GM12875 (cell line): ENCODE measurements around the gene TP53I11.

Experiments
- H3K4me3 ChIP-seq: one replicate; pipeline ENCODE4 v1.5.1; 2011; ENCODE audit warnings: low read depth, low read length, control low read depth
- CTCF ChIP-seq: IDR thresholded peaks from 2 replicates; pipeline ENCODE4 v1.5.1; 2011; ENCODE audit warnings: low read depth, mild to moderate bottlenecking, control low read depth, inconsistent platforms, low read length, moderate library complexity, borderline replicate concordance; ENCODE audit not compliant: insufficient read depth

TP53I11 gene

GRCh38 chr11:44978274-44978960, 27.7 kb upstream of the TP53I11 start:
- no peak overlapping the region for H3K4me3 ChIP-seq
- no peak for TF ChIP-seq CTCF

- TF ChIP-seq CTCF = no peak
- H3K4me3 ChIP-seq = no peak overlapping the region
Measured at GRCh38 chr11:44977493-44977984, 26.9 kb upstream of the TP53I11 start.

GRCh38 chr11:44976576-44976975, 25.9 kb upstream of the TP53I11 start:
- no peak overlapping the region for H3K4me3 ChIP-seq
- TF ChIP-seq CTCF = no peak

- no peak overlapping the region for H3K4me3 ChIP-seq
- TF ChIP-seq CTCF = no peak
Measured at GRCh38 chr11:44974402-44975000, 23.8 kb upstream of the TP53I11 start.

GRCh38 chr11:44973632-44974401, 23.1 kb upstream of the TP53I11 start:
- TF ChIP-seq CTCF = no peak
- H3K4me3 ChIP-seq = no peak overlapping the region

- no peak overlapping the region for H3K4me3 ChIP-seq
- no peak for TF ChIP-seq CTCF
Measured at GRCh38 chr11:44972746-44973435, 22.2 kb upstream of the TP53I11 start.
